Upper lobe of left lung (tissue), 4 donors: ENCODE measurements around the gene BCOR.

ENCODE experiments used
- CTCF ChIP-seq, 6 experiments: fragments of 450-650 bp in 4 of 6; fragments of 200-600 bp in 2 of 6; sonication (generic) in 2 of 6; IDR thresholded peaks; one replicate each; pipeline ENCODE4 v1.5.1; 2016 to 2019; ENCODE audit warnings: antibody characterized with exemption in 6 of 6
- POLR2A ChIP-seq, 4 donors: fragments of 450-650 bp; IDR thresholded peaks; one replicate each; pipeline ENCODE4 v1.5.1; 2016 to 2017; ENCODE audit warnings: antibody characterized with exemption in 4 of 4, mild to moderate bottlenecking in 2 of 4

DNA sequence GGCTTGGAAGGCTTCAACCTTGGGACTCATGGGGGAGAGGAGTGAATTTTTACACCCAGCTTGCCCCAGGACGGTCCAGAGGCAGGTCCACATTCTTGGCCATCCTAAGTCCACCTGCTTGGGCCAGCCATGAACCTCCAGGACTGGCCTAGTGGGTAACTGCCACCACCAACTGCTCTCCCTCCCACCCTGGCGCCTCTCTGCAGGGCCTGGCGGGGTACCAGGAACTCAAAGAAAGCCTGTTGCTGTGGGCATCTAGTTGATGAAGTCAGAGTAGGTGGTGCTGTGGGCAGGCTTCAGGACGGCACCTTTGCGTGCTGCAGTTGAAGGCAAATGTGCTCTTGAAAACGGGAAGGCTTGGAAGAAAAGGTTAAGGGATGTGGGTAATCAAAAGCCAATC lies 12.0 kb downstream of the BCOR start:
- TF ChIP-seq CTCF (IDR thresholded peaks at IDR 0.05) (no peak), POLR2A (IDR thresholded peaks at IDR 0.05) (no peak)
